GM21447 (cell line): ENCODE measurements around the gene SCNN1A.

ENCODE experiments used
- ATAC-seq: cut with Tn5 transposase; IDR thresholded peaks from one replicate; pipeline ENCODE4 v1.9.1; 2021; ENCODE audit not compliant: unreplicated experiment

Gene SCNN1A

GRCh38 chr12:6301721-6302120, 73.6 kb downstream of the SCNN1A start:
- ATAC-seq = no peak

- ATAC-seq = no peak
Measured at GRCh38 chr12:6297170-6297569, 78.2 kb downstream of the SCNN1A start.
